Transverse colon (tissue), 4 donors: ENCODE data around the gene CCDC121. TPM values are rescaled to one million over a fixed set of nuclear protein-coding genes. Genes with fewer than 3 reads are reported as not detected.

Experiments
- DNase-seq: peaks from one replicate; pipeline ENCODE4 v3.0.0-alpha.2; 2019
- H3K27ac ChIP-seq, 4 donors: fragments of 200-600 bp; sonication (generic); 2 replicates each; pipeline ENCODE4 v1.5.1; 2016 to 2018; ENCODE audit warnings: inconsistent platforms in 4 of 4
- H3K27me3 ChIP-seq: fragments of 200-600 bp; sonication (generic); 2 replicates; pipeline ENCODE4 v1.5.1; 2017; ENCODE audit warnings: inconsistent platforms
- H3K36me3 ChIP-seq, 4 donors: fragments of 200-600 bp; sonication (generic); 2 replicates each; pipeline ENCODE4 v1.5.1; 2017 to 2019; ENCODE audit warnings: inconsistent platforms in 4 of 4
- H3K4me1 ChIP-seq, 4 donors: fragments of 200-600 bp; sonication (generic); 2 replicates each; pipeline ENCODE4 v1.5.1; 2017 to 2020; ENCODE audit warnings: inconsistent platforms in 4 of 4
- H3K4me3 ChIP-seq, 4 donors: fragments of 200-600 bp; sonication (generic); 1 replicate in 1 of 4; 2 replicates in 3 of 4; pipeline versions ENCODE4 v1.5.1 to v1.6.1; 2017 to 2019; ENCODE audit warnings: inconsistent platforms in 4 of 4
- H3K9me3 ChIP-seq, 2 donors: fragments of 200-600 bp; sonication (generic); 2 replicates each; pipeline ENCODE4 v1.5.1; 2017 to 2019; ENCODE audit warnings: inconsistent platforms in 2 of 2
- EP300 ChIP-seq: sonication (generic); formaldehyde crosslinking; IDR thresholded peaks from one replicate; pipeline ENCODE4 v1.6.1; 2017; ENCODE audit warnings: antibody characterized with exemption, low read depth
- POLR2A ChIP-seq: fragments of 450-650 bp; IDR thresholded peaks from one replicate; pipeline ENCODE4 v1.6.1; 2016; ENCODE audit warnings: antibody characterized with exemption, mild to moderate bottlenecking, moderate library complexity
- POLR2AphosphoS5 ChIP-seq, 3 donors: sonication (generic); formaldehyde crosslinking; IDR thresholded peaks; one replicate each; pipeline ENCODE4 v1.6.1; 2016; ENCODE audit warnings: antibody characterized with exemption in 3 of 3
- WGBS, 2 donors: methylation state at CpG; one replicate each; pipeline ENCODE4 v1.1.5; 2018; ENCODE audit warnings: low coverage in 1 of 2; 5-methylcytosine and 5-hydroxymethylcytosine counted together
- in situ Hi-C, 4 donors: fragments of 200-750 bp; cut with MboI; loops; one replicate each; pipeline versions ENCODE4 v1.15.0 to v1.15.1; 2017; ENCODE audit warnings: low sequenced_read_pairs in 3 of 4, low pct_ligation_motif_present in 1 of 4, low pct_unique_long_range_greater_than_20kb in 1 of 4
- intact Hi-C: fragments of 100-400 bp; cut with DNase I; formaldehyde crosslinking; loops from one replicate; pipeline ENCODE4 v1.15.1; 2023; ENCODE audit warnings: low total_unique reads
- small RNA-seq, 4 donors: library from RNA; depleted of rRNA; stranded (forward); fragments of <200 nt; gene quantifications; one replicate each; pipeline ENCODE3, GENCODE V24; 2016
- total RNA-seq, 4 donors: library from RNA; depleted of rRNA; stranded (reverse); fragments of >200 nt; gene quantifications; one replicate each; pipeline ENCODE4 v1.1.0, GENCODE V29; 2016
- TF ChIP-seq, protein P1 (sequence below), 5 experiments: fragments of 200-600 bp in 3 of 5; fragments of 450-650 bp in 2 of 5; sonication (generic) in 3 of 5; IDR thresholded peaks; 1 replicate in 2 of 5; 2 replicates in 3 of 5; pipeline ENCODE4 v1.5.1; 2016 to 2017; ENCODE audit warnings: antibody characterized with exemption in 5 of 5, inconsistent platforms in 3 of 5, mild to moderate bottlenecking in 2 of 5, moderate library complexity in 1 of 5

The CCDC121 gene
- total RNA-seq, 4 donors from 2014 or later: 0.80 to 4.3 (median 3.8) TPM; not detected in 1

DNA sequence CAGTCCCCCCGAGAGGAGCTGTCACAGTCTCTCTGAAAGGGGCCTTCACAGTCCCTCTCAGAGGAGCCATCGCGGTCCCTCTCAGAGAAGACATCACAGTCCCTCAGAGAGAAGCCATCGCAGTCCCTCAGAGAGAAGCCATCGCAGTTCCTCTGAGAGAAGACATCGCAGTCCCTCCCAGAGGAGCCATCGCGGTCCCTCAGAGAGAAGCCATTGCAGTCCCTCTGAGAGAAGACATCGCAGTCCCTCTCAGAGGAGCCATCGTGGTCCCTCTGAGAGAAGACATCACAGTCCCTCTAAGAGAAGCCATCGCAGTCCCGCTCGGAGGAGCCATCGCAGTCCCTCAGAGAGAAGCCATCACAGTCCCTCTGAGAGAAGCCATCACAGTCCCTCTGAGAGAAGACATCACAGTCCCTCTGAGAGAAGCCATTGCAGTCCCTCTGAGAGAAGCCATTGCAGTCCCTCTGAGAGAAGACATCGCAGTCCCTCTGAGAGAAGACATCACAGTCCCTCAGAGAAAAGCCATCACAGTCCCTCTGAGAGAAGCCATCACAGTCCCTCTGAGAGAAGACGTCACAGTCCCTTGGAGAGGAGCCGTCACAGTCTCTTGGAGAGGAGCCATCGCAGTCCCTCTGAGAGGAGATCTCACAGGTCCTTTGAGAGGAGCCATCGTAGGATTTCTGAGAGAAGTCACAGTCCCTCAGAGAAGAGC, 47.2 kb downstream of the CCDC121 start:
- Histone ChIP-seq H3K4me1 (peaks cover 11 to 33% (median 16%) of the 10 kb centered on the region in 4 donors), H3K27ac (peak overlapping the region in 3 of 4 donors; percentile 75 to 86 (median 82)), H3K36me3 (no peaks in the 10 kb centered on the region), H3K9me3 (peaks cover 6 to 8% of the 10 kb centered on the region in 2 donors), H3K27me3 (no peaks in the 10 kb centered on the region), H3K4me3 (no peak overlapping the region)
- TF ChIP-seq, protein P1, sequence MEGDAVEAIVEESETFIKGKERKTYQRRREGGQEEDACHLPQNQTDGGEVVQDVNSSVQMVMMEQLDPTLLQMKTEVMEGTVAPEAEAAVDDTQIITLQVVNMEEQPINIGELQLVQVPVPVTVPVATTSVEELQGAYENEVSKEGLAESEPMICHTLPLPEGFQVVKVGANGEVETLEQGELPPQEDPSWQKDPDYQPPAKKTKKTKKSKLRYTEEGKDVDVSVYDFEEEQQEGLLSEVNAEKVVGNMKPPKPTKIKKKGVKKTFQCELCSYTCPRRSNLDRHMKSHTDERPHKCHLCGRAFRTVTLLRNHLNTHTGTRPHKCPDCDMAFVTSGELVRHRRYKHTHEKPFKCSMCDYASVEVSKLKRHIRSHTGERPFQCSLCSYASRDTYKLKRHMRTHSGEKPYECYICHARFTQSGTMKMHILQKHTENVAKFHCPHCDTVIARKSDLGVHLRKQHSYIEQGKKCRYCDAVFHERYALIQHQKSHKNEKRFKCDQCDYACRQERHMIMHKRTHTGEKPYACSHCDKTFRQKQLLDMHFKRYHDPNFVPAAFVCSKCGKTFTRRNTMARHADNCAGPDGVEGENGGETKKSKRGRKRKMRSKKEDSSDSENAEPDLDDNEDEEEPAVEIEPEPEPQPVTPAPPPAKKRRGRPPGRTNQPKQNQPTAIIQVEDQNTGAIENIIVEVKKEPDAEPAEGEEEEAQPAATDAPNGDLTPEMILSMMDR (IDR thresholded peaks at IDR 0.05): no peak
- TF ChIP-seq POLR2A: no peak
- no peak for TF ChIP-seq EP300
- no peak for TF ChIP-seq POLR2AphosphoS5 (IDR thresholded peaks at IDR 0.05)
- DNase-seq: no peak
- 94 to 100% methylated on average over 1 to 19 of the region's 19 CpGs for WGBS, 2 donors
- in situ Hi-C loops (no loop called here), intact Hi-C loops (loop anchor here (5.0 kb wide), 1 partner anchor 94 kb away; the partner anchor contains the start of gene IFT172)

Small RNAs within 50 kb of the gene (small RNA-seq; reads per million reads assigned to genes)
- gene RF00340: 0 reads per million in 4 donors

Other genes with a start within 250 kb of the CCDC121 start
- gene ZNF513, start 248.3 kb downstream of the CCDC121 start, total RNA-seq: 10 to 100 TPM; 24.0 to 41.0 (median 32.6) TPM
- 10 to 100 TPM; 43.4 to 54.9 (median 51.7) TPM for gene PPM1G, start 219.4 kb downstream of the CCDC121 start, total RNA-seq
- gene NRBP1, start 200.4 kb downstream of the CCDC121 start, total RNA-seq: 10 to 100 TPM; 38.4 to 74.8 (median 66.8) TPM
- 100 to 1,000 TPM in 1 of 4 donors, 10 to 100 TPM in 3; 18.0 to 112 (median 47.8) TPM for gene KRTCAP3, start 186.6 kb downstream of the CCDC121 start, total RNA-seq
- gene IFT172, start 139.3 kb downstream of the CCDC121 start, total RNA-seq: 100 to 1,000 TPM in 1 of 4 donors, 10 to 100 TPM in 3; 14.5 to 113 (median 43.5) TPM
- gene FNDC4, start 133.8 kb downstream of the CCDC121 start, total RNA-seq: 1 to 10 TPM in 3 of 4 donors, under 1 TPM in 1; 0.80 to 8.2 (median 2.5) TPM
- gene GCKR, start 132.2 kb downstream of the CCDC121 start, total RNA-seq: not detected
- gene ZNF512, start 46.0 kb downstream of the CCDC121 start, total RNA-seq: 10 to 100 TPM in 3 of 4 donors, 1 to 10 TPM in 1; 9.2 to 33.3 (median 20.2) TPM
- 10 to 100 TPM in 3 of 4 donors, not detected in 1; 14.6 to 24.3 (median 19.4) TPM for gene GPN1, start within 50 bp of the CCDC121 start, total RNA-seq
- 10 to 100 TPM; 30.4 to 43.6 (median 38.2) TPM for gene SUPT7L, start 34.6 kb upstream of the CCDC121 start, total RNA-seq
- 10 to 100 TPM in 3 of 4 donors, 1 to 10 TPM in 1; 9.0 to 21.1 (median 16.1) TPM for gene SLC4A1AP, start 34.9 kb upstream of the CCDC121 start, total RNA-seq
- 10 to 100 TPM in 3 of 4 donors, 1 to 10 TPM in 1; 7.2 to 89.4 (median 45.7) TPM for gene MRPL33, start 142.7 kb upstream of the CCDC121 start, total RNA-seq